HG03135 (cell line): ENCODE results near the gene SNAI3.

Experiments
- ATAC-seq: cut with Tn5 transposase; IDR thresholded peaks from one replicate; pipeline ENCODE4 v1.9.1; 2021; ENCODE audit warnings: mild to moderate bottlenecking, moderate library complexity; ENCODE audit not compliant: unreplicated experiment

Gene SNAI3

GRCh38 chr16:88693420-88694177 lies 7.3 kb upstream of the SNAI3 start:
- no peak for ATAC-seq

GRCh38 chr16:88692861-88693260 lies 6.6 kb upstream of the SNAI3 start:
- no peak for ATAC-seq

- no peak for ATAC-seq
Measured at GRCh38 chr16:88691924-88692560, 5.7 kb upstream of the SNAI3 start.

GRCh38 chr16:88691129-88691813 lies 5.0 kb upstream of the SNAI3 start:
- ATAC-seq = no peak

GRCh38 chr16:88690341-88691128 lies 4.2 kb upstream of the SNAI3 start:
- ATAC-seq = no peak

GRCh38 chr16:88688013-88688778 lies 1.9 kb upstream of the SNAI3 start:
- ATAC-seq = no peak

GRCh38 chr16:88687676-88688012 lies 1.3 kb upstream of the SNAI3 start:
- no peak for ATAC-seq

GRCh38 chr16:88687254-88687576 lies 908 bp upstream of the SNAI3 start:
- no peak for ATAC-seq

GRCh38 chr16:88686062-88686438 lies 257 bp downstream of the SNAI3 start:
- ATAC-seq = no peak

GRCh38 chr16:88685156-88686061 lies 898 bp downstream of the SNAI3 start:
- ATAC-seq = no peak

- ATAC-seq = no peak
Measured at GRCh38 chr16:88684569-88685155, 1.6 kb downstream of the SNAI3 start.

- peak; percentile 67 for ATAC-seq
Measured at GRCh38 chr16:88681709-88682451, 4.4 kb downstream of the SNAI3 start.

GRCh38 chr16:88681084-88681680 lies 5.1 kb downstream of the SNAI3 start:
- no peak for ATAC-seq

- ATAC-seq = no peak
Measured at GRCh38 chr16:88680554-88681083, 5.7 kb downstream of the SNAI3 start.

GRCh38 chr16:88678224-88678979 lies 7.9 kb downstream of the SNAI3 start:
- ATAC-seq = no peak

GRCh38 chr16:88677721-88678120 lies 8.6 kb downstream of the SNAI3 start:
- ATAC-seq = no peak

- ATAC-seq = no peak
Measured at GRCh38 chr16:88676502-88677242, 9.6 kb downstream of the SNAI3 start.
